HepG2 (cell line): ENCODE data around the gene ABCB6. TPM values are rescaled to one million over a fixed set of nuclear protein-coding genes. Genes with fewer than 3 reads are reported as not detected.
A peak's percentile ranks its signal among the peaks of the same experiment; 100 is the strongest.

Experiments
- CAMTA2 ChIP-seq: sonication (generic); formaldehyde crosslinking; IDR thresholded peaks from 2 replicates; pipeline ENCODE4 v1.4.0; 2020; ENCODE audit warnings: mild to moderate bottlenecking, missing genetic modification reagents, borderline replicate concordance
- CHD4 ChIP-seq: fragments of 200-600 bp; sonication (generic); IDR thresholded peaks from 2 replicates; pipeline ENCODE4 v1.7.0; 2017; ENCODE audit warnings: mild to moderate bottlenecking, low read length, borderline replicate concordance
- HDAC1 ChIP-seq: sonication (generic); formaldehyde crosslinking; IDR thresholded peaks from 2 replicates; pipeline ENCODE4 v1.5.1; 2020; ENCODE audit warnings: mild to moderate bottlenecking, missing genetic modification reagents
- MEF2D ChIP-seq: sonication (generic); formaldehyde crosslinking; IDR thresholded peaks from 2 replicates; pipeline ENCODE4 v1.5.1; 2020; ENCODE audit warnings: mild to moderate bottlenecking, missing genetic modification reagents
- NFYC ChIP-seq: IDR thresholded peaks from 2 replicates; pipeline ENCODE4 v1.6.1; 2016; ENCODE audit warnings: missing genetic modification reagents, missing compliant biosample characterization
- NRL ChIP-seq: sonication (generic); formaldehyde crosslinking; IDR thresholded peaks from 2 replicates; pipeline ENCODE4 v1.5.0; 2020; ENCODE audit warnings: missing genetic modification reagents, mild to moderate bottlenecking, moderate library complexity, borderline replicate concordance
- REPIN1 ChIP-seq: sonication (generic); formaldehyde crosslinking; IDR thresholded peaks from 2 replicates; pipeline ENCODE4 v1.8.0; 2022; ENCODE audit warnings: missing genetic modification reagents, low read depth, mild to moderate bottlenecking, borderline replicate concordance
- SRF ChIP-seq: IDR thresholded peaks from 2 replicates; pipeline ENCODE4 v1.6.1; 2011; ENCODE audit warnings: mild to moderate bottlenecking, low read depth, low read length, moderate library complexity
- SRSF1 ChIP-seq: fragments of 200-400 bp; formaldehyde crosslinking; optimal IDR thresholded peaks from 2 replicates; pipeline ENCODE3; 2017; ENCODE audit warnings: mild to moderate bottlenecking, low read depth, low read length, moderate library complexity
- ZBTB25 ChIP-seq: IDR thresholded peaks from 2 replicates; pipeline ENCODE4 v1.6.1; 2018; ENCODE audit warnings: missing genetic modification reagents
- ZBTB3 ChIP-seq: sonication (generic); formaldehyde crosslinking; IDR thresholded peaks from 2 replicates; pipeline ENCODE4 v1.4.0; 2020; ENCODE audit warnings: low read depth, mild to moderate bottlenecking, moderate library complexity, missing genetic modification reagents, borderline replicate concordance
- ZBTB38 ChIP-seq: sonication (generic); formaldehyde crosslinking; IDR thresholded peaks from 2 replicates; pipeline ENCODE4 v1.5.1; 2020; ENCODE audit warnings: mild to moderate bottlenecking, missing genetic modification reagents
- ZKSCAN1 ChIP-seq: fragments of 150-350 bp; IDR thresholded peaks from 2 replicates; pipeline ENCODE4 v1.6.1; 2014; ENCODE audit warnings: low read length
- ZNF773 ChIP-seq: sonication (generic); formaldehyde crosslinking; IDR thresholded peaks from 2 replicates; pipeline ENCODE4 v1.4.0; 2020; ENCODE audit warnings: missing genetic modification reagents, borderline replicate concordance
- polyA plus RNA-seq, 8 experiments: library from polyadenylated mRNA; depleted of rRNA in 3 of 8; stranded (reverse) in 7 of 8; unstranded in 1 of 8; fragments of >200 nt; fragmentation: Illumina TruSeq in 4 of 8; extraction: Trizol in 4 of 8; gene quantifications; 2 replicates each; pipeline versions ENCODE4 v1.2.1 to v1.2.3, GENCODE V29; 2011 to 2016; ENCODE audit warnings: low read depth in 4 of 8, missing spikeins in 1 of 8, mixed read lengths in 1 of 8; ENCODE audit not compliant: insufficient read depth in 1 of 8
- total RNA-seq, 5 experiments: library from RNA; depleted of rRNA; stranded (reverse); fragments of >200 nt; fragmentation: Illumina TruSeq; extraction: Trizol; gene quantifications; 2 replicates each; pipeline ENCODE4 v1.2.3, GENCODE V29; 2016; ENCODE audit warnings: low read depth in 1 of 5
- TF ChIP-seq, protein P1 (sequence below): sonication (generic); formaldehyde crosslinking; IDR thresholded peaks from 2 replicates; pipeline ENCODE4 v1.4.0; 2020; ENCODE audit warnings: missing genetic modification reagents
- TF ChIP-seq, protein P2 (sequence below), 2 experiments: sonication (generic) in 1 of 2; formaldehyde crosslinking in 1 of 2; IDR thresholded peaks; 2 replicates each; pipeline versions ENCODE4 v1.4.0 to v1.6.1; 2016 to 2020; ENCODE audit warnings: borderline replicate concordance in 1 of 2, low read depth in 1 of 2, mild to moderate bottlenecking in 1 of 2, missing genetic modification reagents in 1 of 2

The ABCB6 gene
- total and polyA plus RNA-seq, 2 of the 13 experiments (the other 11 are each of a cell fraction or from before 2014, with no cell fraction given): 91.1 to 137 TPM

GRCh38 chr2:219229305-219230058, 10.7 kb upstream of the ABCB6 start, which contains the start of the genes ANKZF1 and ATG9A (continued):
- TF ChIP-seq, protein P1, sequence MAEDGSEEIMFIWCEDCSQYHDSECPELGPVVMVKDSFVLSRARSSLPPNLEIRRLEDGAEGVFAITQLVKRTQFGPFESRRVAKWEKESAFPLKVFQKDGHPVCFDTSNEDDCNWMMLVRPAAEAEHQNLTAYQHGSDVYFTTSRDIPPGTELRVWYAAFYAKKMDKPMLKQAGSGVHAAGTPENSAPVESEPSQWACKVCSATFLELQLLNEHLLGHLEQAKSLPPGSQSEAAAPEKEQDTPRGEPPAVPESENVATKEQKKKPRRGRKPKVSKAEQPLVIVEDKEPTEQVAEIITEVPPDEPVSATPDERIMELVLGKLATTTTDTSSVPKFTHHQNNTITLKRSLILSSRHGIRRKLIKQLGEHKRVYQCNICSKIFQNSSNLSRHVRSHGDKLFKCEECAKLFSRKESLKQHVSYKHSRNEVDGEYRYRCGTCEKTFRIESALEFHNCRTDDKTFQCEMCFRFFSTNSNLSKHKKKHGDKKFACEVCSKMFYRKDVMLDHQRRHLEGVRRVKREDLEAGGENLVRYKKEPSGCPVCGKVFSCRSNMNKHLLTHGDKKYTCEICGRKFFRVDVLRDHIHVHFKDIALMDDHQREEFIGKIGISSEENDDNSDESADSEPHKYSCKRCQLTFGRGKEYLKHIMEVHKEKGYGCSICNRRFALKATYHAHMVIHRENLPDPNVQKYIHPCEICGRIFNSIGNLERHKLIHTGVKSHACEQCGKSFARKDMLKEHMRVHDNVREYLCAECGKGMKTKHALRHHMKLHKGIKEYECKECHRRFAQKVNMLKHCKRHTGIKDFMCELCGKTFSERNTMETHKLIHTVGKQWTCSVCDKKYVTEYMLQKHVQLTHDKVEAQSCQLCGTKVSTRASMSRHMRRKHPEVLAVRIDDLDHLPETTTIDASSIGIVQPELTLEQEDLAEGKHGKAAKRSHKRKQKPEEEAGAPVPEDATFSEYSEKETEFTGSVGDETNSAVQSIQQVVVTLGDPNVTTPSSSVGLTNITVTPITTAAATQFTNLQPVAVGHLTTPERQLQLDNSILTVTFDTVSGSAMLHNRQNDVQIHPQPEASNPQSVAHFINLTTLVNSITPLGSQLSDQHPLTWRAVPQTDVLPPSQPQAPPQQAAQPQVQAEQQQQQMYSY (CRISPR knock-in tag): 0 out of 2 replicates have a peak, but pooled peaks have one; percentile 16
- 0 out of 2 replicates have a peak, but pooled peaks have one; percentile 28 for TF ChIP-seq NRL (CRISPR knock-in tag)
- TF ChIP-seq HDAC1 (CRISPR knock-in tag): peak; percentile 98
- TF ChIP-seq CAMTA2: 0 out of 2 replicates have a peak, but pooled peaks have one; percentile 15
- peak; percentile 80; the same call in 1 of the 2 replicates for TF ChIP-seq MEF2D (CRISPR knock-in tag)
- TF ChIP-seq ZBTB3 (CRISPR knock-in tag): 0 out of 2 replicates have a peak, but pooled peaks have one; percentile 59
- peak; percentile 59 for TF ChIP-seq REPIN1 (CRISPR knock-in tag)
- TF ChIP-seq SRSF1: peak; percentile 34
- peak; percentile 47; the same call in 1 of the 2 replicates for TF ChIP-seq ZNF773 (CRISPR knock-in tag)
- TF ChIP-seq, protein P2, sequence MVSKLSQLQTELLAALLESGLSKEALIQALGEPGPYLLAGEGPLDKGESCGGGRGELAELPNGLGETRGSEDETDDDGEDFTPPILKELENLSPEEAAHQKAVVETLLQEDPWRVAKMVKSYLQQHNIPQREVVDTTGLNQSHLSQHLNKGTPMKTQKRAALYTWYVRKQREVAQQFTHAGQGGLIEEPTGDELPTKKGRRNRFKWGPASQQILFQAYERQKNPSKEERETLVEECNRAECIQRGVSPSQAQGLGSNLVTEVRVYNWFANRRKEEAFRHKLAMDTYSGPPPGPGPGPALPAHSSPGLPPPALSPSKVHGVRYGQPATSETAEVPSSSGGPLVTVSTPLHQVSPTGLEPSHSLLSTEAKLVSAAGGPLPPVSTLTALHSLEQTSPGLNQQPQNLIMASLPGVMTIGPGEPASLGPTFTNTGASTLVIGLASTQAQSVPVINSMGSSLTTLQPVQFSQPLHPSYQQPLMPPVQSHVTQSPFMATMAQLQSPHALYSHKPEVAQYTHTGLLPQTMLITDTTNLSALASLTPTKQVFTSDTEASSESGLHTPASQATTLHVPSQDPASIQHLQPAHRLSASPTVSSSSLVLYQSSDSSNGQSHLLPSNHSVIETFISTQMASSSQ (IDR thresholded peaks at IDR 0.05; ENCODE audit: low read depth): no peak
- TF ChIP-seq, protein P2 (CRISPR knock-in tag; IDR thresholded peaks at IDR 0.05; ENCODE audit: borderline replicate concordance): peak; percentile 18; the same call in 1 of the 2 replicates
- peak; percentile 100 for TF ChIP-seq NFYC (CRISPR knock-in tag)
- TF ChIP-seq ZBTB25: peak; percentile 68
- peak; percentile 12; the same call in 1 of the 2 replicates for TF ChIP-seq ZBTB38 (CRISPR knock-in tag)
- no peak for TF ChIP-seq CHD4
- TF ChIP-seq ZKSCAN1: peak; percentile 31; the same call in 1 of the 2 replicates
- TF ChIP-seq SRF: peak; percentile 40; the same call in 1 of the 2 replicates
